GM12878 (cell line): ENCODE measurements around the gene FKBP8. TPM values are rescaled to one million over a fixed set of nuclear protein-coding genes. Genes with fewer than 3 reads are reported as not detected.

Experiments
- ATAC-seq: fragments of 200-7000 bp; cut with Tn5 transposase; 3 replicates; pipeline ENCODE4 v1.9.1; 2020; ENCODE audit warnings: mild to moderate bottlenecking, moderate library complexity
- BruUV-seq: library from RNA; stranded (reverse); fragments of 400-500 nt; replicated peaks from 2 replicates; lab custom pipeline; 2021; lab: Mats Ljungman, UMichigan
- CTCF ChIA-PET: fragments of 300-600 bp; sonication (Branson Sonifier 250); formaldehyde crosslinking; extraction: SDS; loops from one replicate; lab custom pipeline; 2021; ENCODE audit warnings: inconsistent platforms; lab: Yijun Ruan, JAX
- POLR2A ChIA-PET: fragments of 350-600 bp; formaldehyde crosslinking; extraction: SDS; loops from one replicate; lab custom pipeline; 2021; ENCODE audit warnings: inconsistent platforms; lab: Charles Lee
- RAD21 ChIA-PET: fragments of 300-600 bp; sonication (Branson Sonifier 250); formaldehyde crosslinking; loops from one replicate; lab custom pipeline; 2023; ENCODE audit warnings: antibody characterized with exemption; ENCODE audit not compliant: unreplicated experiment; lab: Charles Lee
- SMC1A ChIA-PET: fragments of 300-600 bp; sonication (Branson Sonifier 250); formaldehyde crosslinking; loops from one replicate; lab custom pipeline; 2023; ENCODE audit not compliant: unreplicated experiment, uncharacterized antibody; lab: Charles Lee
- DNase-seq: peaks from one replicate; pipeline ENCODE4 v3.0.0-alpha.2; 2011; ENCODE audit warnings: low read depth, low spot score
- FAIRE-seq: peaks from 3 replicates; lab custom pipeline; 2011; peaks lifted over from hg19 to GRCh38; lab: Jason Lieb, UNC
- H2AFZ ChIP-seq: 2 replicates; pipeline ENCODE4 v1.6.0; 2011; ENCODE audit warnings: low read depth, low read length, control low read depth; ENCODE audit not compliant: control insufficient read depth
- H3K27ac ChIP-seq: 2 replicates; pipeline ENCODE4 v1.5.1; 2011; ENCODE audit warnings: control low read depth; ENCODE audit not compliant: control insufficient read depth, insufficient read depth
- H3K27me3 ChIP-seq, 2 experiments: replicated peaks in 1 of 2; 2 replicates each; pipeline versions ENCODE4 v1.6.0 to v1.6.1; 2011; ENCODE audit warnings: low read length in 1 of 2; ENCODE audit not compliant: control insufficient read depth in 2 of 2, insufficient read depth in 2 of 2
- H3K36me3 ChIP-seq, 2 experiments: 2 replicates each; pipeline ENCODE4 v1.5.1; 2011; ENCODE audit warnings: low read length in 1 of 2; ENCODE audit not compliant: control insufficient read depth in 2 of 2, insufficient read depth in 2 of 2
- H3K4me1 ChIP-seq: 2 replicates; pipeline ENCODE4 v1.6.1; 2011; ENCODE audit warnings: mild to moderate bottlenecking, low read length, moderate library complexity, mixed read lengths; ENCODE audit not compliant: control insufficient read depth, insufficient read depth
- H3K4me2 ChIP-seq: 2 replicates; pipeline ENCODE4 v1.6.0; 2011; ENCODE audit warnings: control low read depth; ENCODE audit not compliant: control insufficient read depth, insufficient read depth
- H3K4me3 ChIP-seq: fragments of 200-600 bp; sonication (generic); 2 replicates; pipeline ENCODE4 v1.5.1; 2016
- H3K79me2 ChIP-seq: 2 replicates; pipeline ENCODE4 v1.6.0; 2011; ENCODE audit warnings: low read length; ENCODE audit not compliant: control insufficient read depth, insufficient read depth
- H3K9ac ChIP-seq: 2 replicates; pipeline ENCODE4 v1.8.0; 2011; ENCODE audit warnings: low read length, control low read depth, mixed read lengths; ENCODE audit not compliant: control insufficient read depth, insufficient read depth
- H3K9me3 ChIP-seq: replicated peaks from 3 replicates; pipeline ENCODE4 v1.5.1; 2011; ENCODE audit warnings: mild to moderate bottlenecking, low read length; ENCODE audit not compliant: control insufficient read depth, insufficient read depth
- H4K20me1 ChIP-seq: 2 replicates; pipeline ENCODE4 v1.6.0; 2011; ENCODE audit not compliant: control insufficient read depth, insufficient read depth
- NFYB ChIP-seq: IDR thresholded peaks from 2 replicates; pipeline ENCODE4 v1.6.1; 2011; ENCODE audit warnings: low read depth, mild to moderate bottlenecking, low read length, improper control_type of control experiment, moderate library complexity; ENCODE audit not compliant: insufficient read depth
- NR2C1 ChIP-seq: fragments of 450-650 bp; IDR thresholded peaks from 2 replicates; pipeline ENCODE4 v1.6.1; 2017; ENCODE audit warnings: antibody characterized with exemption, mild to moderate bottlenecking, moderate library complexity
- NR2C2 ChIP-seq: IDR thresholded peaks from 2 replicates; pipeline ENCODE4 v1.6.1; 2011; ENCODE audit warnings: borderline replicate concordance, low read depth; ENCODE audit not compliant: control insufficient read depth, insufficient read length
- RUNX3 ChIP-seq: IDR thresholded peaks from 2 replicates; pipeline ENCODE4 v1.6.1; 2012; ENCODE audit warnings: low read length, inconsistent platforms
- SPI1 ChIP-seq: IDR thresholded peaks from 2 replicates; pipeline ENCODE4 v1.6.1; 2011; ENCODE audit warnings: low read depth, mild to moderate bottlenecking, low read length, moderate library complexity, borderline replicate concordance; ENCODE audit not compliant: insufficient read depth
- SUPT20H ChIP-seq: IDR thresholded peaks from 2 replicates; pipeline ENCODE4 v1.6.1; 2011; ENCODE audit warnings: low read depth, mild to moderate bottlenecking, low read length, moderate library complexity, borderline replicate concordance; ENCODE audit not compliant: control insufficient read depth
- WGBS: methylation state at CpG from one replicate; pipeline ENCODE4 v1.1.6; 2016; ENCODE audit warnings: low lambda C conversion rate; ENCODE audit not compliant: insufficient replicate concordance, insufficient coverage; ENCODE audit errors: missing lambda C conversion rate; 5-methylcytosine and 5-hydroxymethylcytosine counted together
- in situ Hi-C: fragments of 300-500 bp; cut with MboI; formaldehyde crosslinking; loops from 9 replicates; pipeline ENCODE4 v1.14.3; 2018; ENCODE audit warnings: mixed read lengths
- intact Hi-C: fragments of 100-400 bp; cut with micrococcal nuclease; formaldehyde crosslinking; loops from one replicate; pipeline ENCODE4 v1.14.2; 2022; ENCODE audit not compliant: unreplicated experiment
- polyA plus RNA-seq, 11 experiments: library from polyadenylated mRNA; depleted of rRNA in 4 of 11; unstranded in 6 of 11; stranded (reverse) in 5 of 11; fragments of >200 nt; fragmentation: Nextera tagmentation in 4 of 11; fragmentation: Illumina TruSeq in 1 of 11; extraction: Ambion mirVana in 4 of 11; extraction: Trizol in 1 of 11; gene quantifications; 1 replicate in 1 of 11; 2 replicates in 10 of 11; pipeline versions ENCODE4 v1.2.1 to v1.2.3, GENCODE V29; 2011 to 2016; ENCODE audit warnings: inconsistent platforms in 2 of 11, missing spikeins in 2 of 11, low read depth in 1 of 11
- total RNA-seq, 4 experiments: library from RNA; depleted of rRNA in 3 of 4; stranded (reverse); fragments of >200 nt in 3 of 4; fragmentation: Illumina TruSeq in 1 of 4; extraction: Trizol in 1 of 4; gene quantifications; 2 replicates each; pipeline versions ENCODE4 v1.2.1 to v1.2.3, GENCODE V29; 2013 to 2021

The FKBP8 gene
- total and polyA plus RNA-seq, 10 of the 15 experiments (the other 5 are each of a cell fraction or from before 2014, with no cell fraction given) = 0.13 to 205 (median 95.4) TPM

DNA sequence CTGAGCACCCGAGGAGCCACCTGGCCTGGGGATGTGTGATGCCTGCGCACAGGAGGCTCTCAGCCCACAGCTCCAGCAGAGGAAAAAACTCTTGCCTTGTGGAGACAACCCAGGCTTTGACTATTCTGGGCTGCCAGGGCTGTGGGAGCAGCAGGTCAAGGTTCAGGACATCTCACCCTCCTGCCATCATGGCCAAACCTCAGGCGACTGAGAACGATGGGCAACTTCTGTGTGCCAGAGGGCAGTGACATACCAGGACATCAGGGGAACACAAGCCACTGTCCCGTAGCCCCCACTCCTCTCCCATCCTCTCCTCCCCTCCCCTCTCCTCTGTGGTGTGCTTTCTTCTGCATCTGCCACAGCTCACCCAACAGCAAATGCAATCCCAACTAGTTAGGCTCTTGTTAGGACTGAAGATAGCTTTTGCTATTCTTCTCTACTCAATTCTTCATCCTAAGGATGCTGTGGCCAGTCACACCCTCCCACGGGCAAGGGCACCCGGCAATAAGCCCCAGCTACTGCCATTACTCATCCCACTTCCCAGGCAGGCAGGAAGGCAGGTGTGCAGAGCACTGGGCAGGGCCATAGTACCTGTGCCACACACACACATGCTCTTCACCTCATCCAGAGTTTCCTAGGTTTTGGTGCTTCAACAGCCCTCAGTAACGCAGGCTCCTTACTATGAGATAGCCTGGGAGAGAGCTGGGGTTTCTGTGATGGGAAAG is 38.3 kb downstream of the FKBP8 start:
- SMC1A ChIA-PET = interaction anchor here (0.7 kb wide), 1 partner anchor 15 kb away, joined by 3 read pairs; no protein-coding TSS in a partner anchor
- BruUV-seq = no TSS peak
- Histone ChIP-seq H2AFZ (no peak overlapping the region), H3K4me3 (no peak overlapping the region), H3K4me1 (peaks cover 35% of the 10 kb centered on the region), H3K27me3 (no peaks in the 10 kb centered on the region), H3K79me2 (peaks cover 91% of the 10 kb centered on the region), H3K4me2 (no peak overlapping the region), H3K36me3 (peaks cover 2 to 5% of the 10 kb centered on the region in 2 experiments; a peak in 3 of 4 replicates), H4K20me1 (peaks cover 20% of the 10 kb centered on the region), H3K27ac (no peak overlapping the region), H3K9me3 (no peaks in the 10 kb centered on the region), H3K9ac (no peak overlapping the region)
- POLR2A ChIA-PET = no interaction called here
- CTCF ChIA-PET = interaction anchor here (1.6 to 2.1 kb wide), 2 partner anchors 14 to 16 kb away, joined by 3 to 9 read pairs; no protein-coding TSS in a partner anchor
- intact Hi-C loops (loop anchor here (5.0 kb wide), 1 partner anchor 33 kb away; no protein-coding TSS in a partner anchor), in situ Hi-C loops (no loop called here)
- ATAC-seq = no peak; the same call in 1 of the 3 replicates
- 68% methylated on average over 8 of the region's 8 CpGs for WGBS
- no peak for TF ChIP-seq NR2C2
- no peak for FAIRE-seq
- RAD21 ChIA-PET = interaction anchor here (0.6 kb wide), 1 partner anchor 50 kb away, joined by 6 read pairs; no protein-coding TSS in a partner anchor
- DNase-seq = no peak

DNA sequence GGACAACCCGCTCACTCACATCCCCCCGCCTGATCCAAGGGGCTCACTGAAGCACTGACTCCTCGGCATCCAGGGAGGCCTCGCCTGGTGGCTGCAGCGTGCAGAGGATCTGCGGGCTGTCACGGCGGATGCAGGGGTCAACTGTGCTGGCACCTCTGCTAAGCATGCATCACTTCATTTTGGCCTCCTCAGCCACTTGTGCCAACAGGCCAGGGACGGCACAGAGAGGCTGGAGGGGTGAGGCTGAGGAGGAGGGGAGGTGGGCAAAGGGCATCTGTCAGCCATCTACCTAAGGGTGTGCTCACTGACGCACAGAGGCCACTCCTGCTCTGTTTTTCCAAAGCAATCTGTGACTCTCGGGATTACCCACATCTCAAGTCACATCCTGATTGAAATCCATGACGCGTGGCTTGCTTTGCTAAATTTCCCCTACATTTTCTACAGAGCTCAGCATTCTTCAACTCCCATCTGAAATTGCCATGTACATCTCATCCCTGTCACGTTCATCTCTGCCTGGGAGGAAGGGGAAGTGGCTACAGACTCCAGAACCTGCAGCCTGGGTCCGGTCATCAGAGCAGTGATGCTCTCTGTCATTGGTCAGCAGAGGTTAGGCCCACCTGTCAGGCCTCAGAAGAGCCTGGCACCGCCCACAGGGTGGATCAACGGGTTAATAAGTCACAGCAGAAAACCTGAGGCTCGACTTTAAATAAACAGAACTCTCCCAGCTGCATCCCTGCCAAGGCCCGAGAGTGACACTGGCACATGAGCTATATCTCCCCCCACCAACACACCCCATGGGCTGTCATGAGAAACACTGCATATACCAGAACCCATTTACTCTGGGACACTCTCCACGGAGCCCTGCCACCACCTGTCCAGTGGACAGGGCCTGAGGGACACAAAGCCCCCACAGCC is 39.1 kb downstream of the FKBP8 start:
- Histone ChIP-seq H3K79me2 (peaks cover 90% of the 10 kb centered on the region), H2AFZ (no peak overlapping the region), H3K36me3 (peaks cover 2 to 5% of the 10 kb centered on the region in 2 experiments; a peak in 3 of 4 replicates), H3K27me3 (no peaks in the 10 kb centered on the region), H3K9me3 (no peaks in the 10 kb centered on the region), H3K27ac (no peak overlapping the region), H3K4me3 (no peak overlapping the region), H3K9ac (no peak overlapping the region), H3K4me1 (peaks cover 41% of the 10 kb centered on the region), H4K20me1 (peaks cover 20% of the 10 kb centered on the region), H3K4me2 (no peak overlapping the region; the same call in 1 of the 2 replicates)
- SMC1A ChIA-PET = interaction anchor here (0.8 kb wide), 1 partner anchor 15 kb away, joined by 4 read pairs; no protein-coding TSS in a partner anchor
- RAD21 ChIA-PET = no interaction called here
- FAIRE-seq = no peak
- CTCF ChIA-PET = interaction anchor here (1.6 to 2.1 kb wide), 2 partner anchors 15 to 16 kb away, joined by 3 to 9 read pairs; no protein-coding TSS in a partner anchor
- no peak for DNase-seq
- ATAC-seq = peak; percentile 75
- no TSS peak for BruUV-seq
- POLR2A ChIA-PET = no interaction called here
- in situ Hi-C loops = no loop called here
- 82% methylated on average over 20 of the region's 20 CpGs for WGBS
- intact Hi-C loops = no loop called here
- TF ChIP-seq RUNX3 = no peak
- TF ChIP-seq SPI1 = peak; percentile 36; the same call in 1 of the 2 replicates
- no peak for TF ChIP-seq SUPT20H
- 0 out of 2 replicates have a peak, but pooled peaks have one; percentile 13 for TF ChIP-seq NFYB
- no peak for TF ChIP-seq NR2C1
